ENCODE measurements around the gene CNIH1. TPM values are rescaled to one million over a fixed set of nuclear protein-coding genes. Genes with fewer than 3 reads are reported as not detected.

CNIH1 gene
- total RNA-seq, 2 experiments from 2014 or later: 55.9 TPM

- ChIA-PET POLR2A (no interaction called here), CTCF (no interaction called here)
- no peak for DNase-seq
- H3K27ac Mint-ChIP-seq: no peak overlapping the region
- no peak overlapping the region for H3K27ac ChIP-seq (ENCODE audit: low read depth in 1 of 2, low read length in 2 of 2)
- intact Hi-C loops (cut with DNase I, micrococcal nuclease): no loop called here
- no peaks in the 10 kb centered on the region for H3K27me3 Mint-ChIP-seq
- H3K27me3 ChIP-seq (ENCODE audit: control insufficient read depth in 1 of 2, insufficient read depth in 2 of 2, low read length in 2 of 2): no peaks in the 10 kb centered on the region
- no peak for ATAC-seq (ENCODE audit: poor library complexity)
- H3K4me3 ChIP-seq (ENCODE audit: low read length): no peak overlapping the region
- no peak for TF ChIP-seq CTCF (IDR thresholded peaks at IDR 0.05)
- no peaks in the 10 kb centered on the region for H3K4me1 Mint-ChIP-seq (ENCODE audit: low read depth)
- H3K36me3 ChIP-seq (ENCODE audit: insufficient read depth, low read length): peaks cover 4% of the 10 kb centered on the region
- H3K4me1 ChIP-seq (ENCODE audit: insufficient read depth, low read length): no peaks in the 10 kb centered on the region
- peaks cover 6% of the 10 kb centered on the region for H3K9me3 Mint-ChIP-seq
- no peak overlapping the region for H3K4me3 Mint-ChIP-seq
- H3K36me3 Mint-ChIP-seq (ENCODE audit: low read depth): peaks cover 78% of the 10 kb centered on the region
- H3K9me3 ChIP-seq (ENCODE audit: control insufficient read depth in 1 of 2, insufficient read depth in 1 of 2, low read length in 2 of 2): peaks cover 5% of the 10 kb centered on the region in 2 experiments
Measured at GRCh38 chr14:54471641-54472040, 30.5 kb upstream of the CNIH1 start.

- CTCF ChIA-PET: no interaction called here
- Mint-ChIP-seq H3K9me3 (peaks cover 6% of the 10 kb centered on the region), H3K27ac (peak overlapping the region; percentile 10), H3K4me3 (no peak overlapping the region), H3K36me3 (ENCODE audit: low read depth) (peaks cover 68% of the 10 kb centered on the region), H3K27me3 (no peaks in the 10 kb centered on the region), H3K4me1 (ENCODE audit: low read depth) (no peaks in the 10 kb centered on the region)
- intact Hi-C loops (cut with DNase I, micrococcal nuclease): no loop called here
- Histone ChIP-seq H3K4me3 (ENCODE audit: low read length) (no peak overlapping the region), H3K36me3 (ENCODE audit: insufficient read depth, low read length) (no peaks in the 10 kb centered on the region), H3K27me3 (ENCODE audit: control insufficient read depth in 1 of 2, insufficient read depth in 2 of 2, low read length in 2 of 2) (no peaks in the 10 kb centered on the region), H3K27ac (ENCODE audit: low read depth in 1 of 2, low read length in 2 of 2) (no peak overlapping the region), H3K4me1 (ENCODE audit: insufficient read depth, low read length) (no peaks in the 10 kb centered on the region), H3K9me3 (ENCODE audit: control insufficient read depth in 1 of 2, insufficient read depth in 1 of 2, low read length in 2 of 2) (peaks cover 5% of the 10 kb centered on the region in 2 experiments)
- no peak for TF ChIP-seq CTCF (IDR thresholded peaks at IDR 0.05)
- DNase-seq: no peak
- ATAC-seq (ENCODE audit: poor library complexity): no peak
- POLR2A ChIA-PET: no interaction called here
Measured at GRCh38 chr14:54470701-54471100, 29.5 kb upstream of the CNIH1 start.

GRCh38 chr14:54467280-54467679, 26.1 kb upstream of the CNIH1 start:
- no peak overlapping the region for H3K4me3 Mint-ChIP-seq
- no peaks in the 10 kb centered on the region for H3K36me3 ChIP-seq (ENCODE audit: insufficient read depth, low read length)
- H3K27ac ChIP-seq (ENCODE audit: low read depth in 1 of 2, low read length in 2 of 2): no peak overlapping the region
- no peak for TF ChIP-seq CTCF (IDR thresholded peaks at IDR 0.05)
- no peak overlapping the region for H3K27ac Mint-ChIP-seq
- H3K27me3 Mint-ChIP-seq: no peaks in the 10 kb centered on the region
- peaks cover 5% of the 10 kb centered on the region in 2 experiments for H3K9me3 ChIP-seq (ENCODE audit: control insufficient read depth in 1 of 2, insufficient read depth in 1 of 2, low read length in 2 of 2)
- CTCF ChIA-PET: no interaction called here
- no peak overlapping the region for H3K4me3 ChIP-seq (ENCODE audit: low read length)
- intact Hi-C loops (cut with DNase I, micrococcal nuclease): no loop called here
- no peaks in the 10 kb centered on the region for H3K27me3 ChIP-seq (ENCODE audit: control insufficient read depth in 1 of 2, insufficient read depth in 2 of 2, low read length in 2 of 2)
- H3K36me3 Mint-ChIP-seq (ENCODE audit: low read depth): peaks cover 37% of the 10 kb centered on the region
- H3K9me3 Mint-ChIP-seq: peaks cover 6% of the 10 kb centered on the region
- ATAC-seq (ENCODE audit: poor library complexity): no peak
- H3K4me1 ChIP-seq (ENCODE audit: insufficient read depth, low read length): no peaks in the 10 kb centered on the region
- no peak for DNase-seq
- POLR2A ChIA-PET: no interaction called here
- no peaks in the 10 kb centered on the region for H3K4me1 Mint-ChIP-seq (ENCODE audit: low read depth)

All from CD4-positive, alpha-beta T cell (primary cell).